Adrenal gland (tissue), 12 donors: ENCODE results near the gene HOXA3. TPM values are rescaled to one million over a fixed set of nuclear protein-coding genes. Genes with fewer than 3 reads are reported as not detected.

ENCODE experiments used
- DNase-seq, 7 donors: peaks; one replicate each; pipeline ENCODE4 v3.0.0-alpha.2; 2019 to 2020
- H3K27ac ChIP-seq, 5 donors: fragments of 200-600 bp; sonication (generic) in 4 of 5; 1 replicate in 3 of 5; 2 replicates in 2 of 5; pipeline versions ENCODE4 v1.5.1 to v1.8.0; 2016 to 2020; ENCODE audit warnings: mild to moderate bottlenecking in 1 of 5
- H3K27me3 ChIP-seq: fragments of 200-600 bp; 2 replicates; pipeline ENCODE4 v1.8.0; 2021
- H3K36me3 ChIP-seq, 2 donors: fragments of 200-600 bp; replicated peaks in 1 of 2; 1 replicate in 1 of 2; 2 replicates in 1 of 2; pipeline versions ENCODE4 v1.5.1 to v1.8.0; 2018 to 2022
- H3K4me1 ChIP-seq, 2 donors: fragments of 200-600 bp; replicated peaks in 1 of 2; 1 replicate in 1 of 2; 2 replicates in 1 of 2; pipeline versions ENCODE4 v1.5.1 to v1.8.0; 2018 to 2021
- H3K4me3 ChIP-seq, 4 donors: fragments of 200-600 bp; sonication (generic) in 3 of 4; one replicate each; pipeline ENCODE4 v1.5.1; 2016 to 2018
- H3K9me3 ChIP-seq, 3 donors: fragments of 200-600 bp; sonication (generic) in 1 of 3; replicated peaks in 1 of 3; 1 replicate in 2 of 3; 2 replicates in 1 of 3; pipeline versions ENCODE4 v1.5.1 to v1.8.0; 2016 to 2021
- POLR2A ChIP-seq, 2 donors: fragments of 450-650 bp; IDR thresholded peaks; one replicate each; pipeline ENCODE4 v1.6.1; 2017; ENCODE audit warnings: antibody characterized with exemption in 2 of 2, mild to moderate bottlenecking in 2 of 2, moderate library complexity in 1 of 2
- WGBS, 4 donors: extraction: QIAGEN DNeasy Blood & Tissue Kit in 2 of 4; methylation state at CpG; one replicate each; pipeline versions ENCODE4 v1.1.5 to v1.1.7; 2013 to 2017; 5-methylcytosine and 5-hydroxymethylcytosine counted together
- intact Hi-C, 2 donors: fragments of 100-400 bp; cut with DNase I; formaldehyde crosslinking; loops; one replicate each; pipeline versions ENCODE4 v1.14.1 to v1.15.0; 2022 to 2023
- polyA plus RNA-seq, 3 donors: library from polyadenylated mRNA; stranded (reverse); fragments of 200-250 nt in 2 of 3; fragments of 350-450 nt in 1 of 3; fragmentation: Illumina TruSeq in 1 of 3; extraction: RNeasy Lipid Tissue Mini Kit (QIAGEN cat#74804) in 1 of 3; gene quantifications; one replicate each; pipeline ENCODE4 v1.2.3, GENCODE V29; 2013 to 2014
- total RNA-seq, 9 donors: library from RNA; depleted of rRNA in 4 of 9; stranded (reverse); fragments of >200 nt in 4 of 9; fragments of 120-200 nt in 1 of 9; fragmentation: NEBNext Ultra II Directional in 1 of 9; extraction: Animal tissue kit (Norgen Biotek cat#: 25700) in 1 of 9; gene quantifications; one replicate each; pipeline versions ENCODE4 v1.1.0 to v1.2.4, GENCODE V29; 2013 to 2023
- TF ChIP-seq, protein P1 (sequence below), 6 experiments: fragments of 450-650 bp in 4 of 6; fragments of 200-600 bp in 2 of 6; sonication (generic) in 1 of 6; IDR thresholded peaks; 1 replicate in 5 of 6; 2 replicates in 1 of 6; pipeline versions ENCODE4 v1.5.1 to v1.8.0; 2016 to 2021; ENCODE audit warnings: antibody characterized with exemption in 6 of 6, mild to moderate bottlenecking in 2 of 6, moderate library complexity in 1 of 6
- donor health status: healthy with polysubstance abuse.
- donor health status: Bipolar disorder and iron deficiency.
- donor health status: DM: yes; HTN: yes; CAD: no.
- donor health status: DM: no; HTN: no; CAD: no.
- donor health status: DM: no; HTN: no; CAD: no.
- donor health status: DM: yes; HTN: yes; CAD: no.

HOXA3 gene
- total and polyA plus RNA-seq, 12 donors: 1.0 to 32.7 (median 3.8) TPM

DNA sequence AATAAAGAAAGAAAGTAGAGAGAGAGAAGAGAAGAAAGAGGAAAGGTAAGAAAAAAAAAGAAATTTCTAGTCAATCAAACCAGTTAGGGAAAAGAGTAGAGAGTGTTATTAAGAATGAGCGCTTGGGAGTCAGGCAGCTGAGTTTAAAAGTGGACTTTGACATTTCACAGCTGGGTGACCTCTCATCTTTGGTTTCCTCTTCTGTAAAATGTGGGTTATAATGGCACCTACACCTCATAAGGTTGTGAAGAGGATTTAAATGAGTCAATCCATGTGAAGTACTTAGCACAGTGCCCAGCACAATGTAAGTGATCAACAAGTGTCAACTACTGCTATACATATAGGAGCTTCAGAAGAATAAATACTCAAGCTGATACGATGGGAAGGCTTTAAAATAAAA, 68.7 kb downstream of the HOXA3 start:
- no peak overlapping the region for H3K27ac ChIP-seq
- H3K27me3 ChIP-seq: peaks cover 15% of the 10 kb centered on the region
- intact Hi-C loops: loop anchor here in 1 of 2 donors (5.0 kb wide), 1 partner anchor 96 kb away; no protein-coding TSS in a partner anchor
- DNase-seq: no peak
- no peak for TF ChIP-seq POLR2A (IDR thresholded peaks at IDR 0.05)
- TF ChIP-seq, protein P1, sequence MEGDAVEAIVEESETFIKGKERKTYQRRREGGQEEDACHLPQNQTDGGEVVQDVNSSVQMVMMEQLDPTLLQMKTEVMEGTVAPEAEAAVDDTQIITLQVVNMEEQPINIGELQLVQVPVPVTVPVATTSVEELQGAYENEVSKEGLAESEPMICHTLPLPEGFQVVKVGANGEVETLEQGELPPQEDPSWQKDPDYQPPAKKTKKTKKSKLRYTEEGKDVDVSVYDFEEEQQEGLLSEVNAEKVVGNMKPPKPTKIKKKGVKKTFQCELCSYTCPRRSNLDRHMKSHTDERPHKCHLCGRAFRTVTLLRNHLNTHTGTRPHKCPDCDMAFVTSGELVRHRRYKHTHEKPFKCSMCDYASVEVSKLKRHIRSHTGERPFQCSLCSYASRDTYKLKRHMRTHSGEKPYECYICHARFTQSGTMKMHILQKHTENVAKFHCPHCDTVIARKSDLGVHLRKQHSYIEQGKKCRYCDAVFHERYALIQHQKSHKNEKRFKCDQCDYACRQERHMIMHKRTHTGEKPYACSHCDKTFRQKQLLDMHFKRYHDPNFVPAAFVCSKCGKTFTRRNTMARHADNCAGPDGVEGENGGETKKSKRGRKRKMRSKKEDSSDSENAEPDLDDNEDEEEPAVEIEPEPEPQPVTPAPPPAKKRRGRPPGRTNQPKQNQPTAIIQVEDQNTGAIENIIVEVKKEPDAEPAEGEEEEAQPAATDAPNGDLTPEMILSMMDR (IDR thresholded peaks at IDR 0.05): no peak
- no peaks in the 10 kb centered on the region for H3K36me3 ChIP-seq
- H3K9me3 ChIP-seq: no peaks in the 10 kb centered on the region
- 84 to 95% (median 93%) methylated on average over 2 of the region's 2 CpGs for WGBS, 4 donors
- H3K4me1 ChIP-seq: no peaks in the 10 kb centered on the region
- no peak overlapping the region for H3K4me3 ChIP-seq

DNA sequence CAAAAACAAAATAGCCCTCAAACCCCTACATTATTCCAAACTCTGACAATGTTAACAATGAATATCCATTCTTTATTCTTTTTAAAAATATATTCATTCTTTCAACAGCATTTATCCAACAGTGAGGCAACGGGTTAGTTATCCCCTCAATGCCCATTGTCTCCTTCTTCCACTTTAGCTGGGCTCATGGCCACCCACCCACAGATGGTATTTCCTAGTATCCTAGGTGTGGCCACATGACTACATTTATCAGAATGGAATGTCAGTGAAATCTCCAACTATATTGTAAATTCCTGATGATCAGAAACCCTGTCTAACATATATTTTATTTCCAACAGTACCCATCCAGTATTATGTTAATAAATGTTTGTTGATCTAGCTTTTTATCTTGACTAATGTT, 70.2 kb downstream of the HOXA3 start:
- intact Hi-C loops: loop anchor here in 1 of 2 donors (5.0 kb wide), 1 partner anchor 95 kb away; no protein-coding TSS in a partner anchor
- WGBS, 4 donors: 82 to 94% (median 90%) methylated on average over 1 of the region's 1 CpG
- Histone ChIP-seq H3K4me3 (no peak overlapping the region), H3K36me3 (no peaks in the 10 kb centered on the region), H3K9me3 (no peaks in the 10 kb centered on the region), H3K27ac (no peak overlapping the region), H3K4me1 (no peaks in the 10 kb centered on the region), H3K27me3 (peaks cover 1% of the 10 kb centered on the region)
- no peak for DNase-seq
- no peak for TF ChIP-seq POLR2A (IDR thresholded peaks at IDR 0.05)
- TF ChIP-seq, protein P1 (IDR thresholded peaks at IDR 0.05): no peak

DNA sequence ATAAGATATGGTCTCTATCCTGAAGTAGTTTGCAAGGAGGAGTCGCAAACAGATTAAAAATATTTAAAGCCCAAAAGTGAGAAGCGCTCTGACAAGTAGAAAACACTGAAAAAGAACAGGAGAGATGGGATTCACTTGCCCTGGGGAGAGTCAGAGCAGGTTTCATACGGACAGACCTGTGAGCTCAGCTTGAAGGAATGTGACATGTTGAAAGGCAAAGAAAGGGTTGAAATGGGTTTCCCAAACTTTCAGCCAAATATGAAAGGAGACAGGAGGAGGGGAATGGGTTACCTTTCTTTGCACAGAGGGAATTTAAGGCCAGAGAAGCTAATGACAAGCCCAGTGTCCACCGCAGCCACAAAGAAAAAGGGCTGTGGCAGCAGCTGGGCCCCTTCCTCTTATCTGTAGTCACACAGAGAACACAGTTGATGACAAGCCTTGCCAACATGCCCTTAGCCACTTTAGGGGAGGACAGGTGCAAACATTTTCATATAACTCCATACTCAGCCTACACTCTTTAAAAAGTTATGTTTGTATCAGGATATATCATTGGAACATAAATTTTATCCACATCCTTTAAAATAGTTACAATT, 71.4 kb downstream of the HOXA3 start:
- no peak for DNase-seq
- H3K4me3 ChIP-seq: no peak overlapping the region
- TF ChIP-seq, protein P1 (IDR thresholded peaks at IDR 0.05): no peak
- no peak for TF ChIP-seq POLR2A (IDR thresholded peaks at IDR 0.05)
- H3K36me3 ChIP-seq: no peaks in the 10 kb centered on the region
- no peaks in the 10 kb centered on the region for H3K27me3 ChIP-seq
- no peak overlapping the region for H3K27ac ChIP-seq
- no peaks in the 10 kb centered on the region for H3K9me3 ChIP-seq
- 75 to 90% (median 87%) methylated on average over 4 of the region's 4 CpGs for WGBS, 4 donors
- H3K4me1 ChIP-seq: no peaks in the 10 kb centered on the region
- intact Hi-C loops: loop anchor here in 1 of 2 donors (5.0 kb wide), 1 partner anchor 94 kb away; no protein-coding TSS in a partner anchor

DNA sequence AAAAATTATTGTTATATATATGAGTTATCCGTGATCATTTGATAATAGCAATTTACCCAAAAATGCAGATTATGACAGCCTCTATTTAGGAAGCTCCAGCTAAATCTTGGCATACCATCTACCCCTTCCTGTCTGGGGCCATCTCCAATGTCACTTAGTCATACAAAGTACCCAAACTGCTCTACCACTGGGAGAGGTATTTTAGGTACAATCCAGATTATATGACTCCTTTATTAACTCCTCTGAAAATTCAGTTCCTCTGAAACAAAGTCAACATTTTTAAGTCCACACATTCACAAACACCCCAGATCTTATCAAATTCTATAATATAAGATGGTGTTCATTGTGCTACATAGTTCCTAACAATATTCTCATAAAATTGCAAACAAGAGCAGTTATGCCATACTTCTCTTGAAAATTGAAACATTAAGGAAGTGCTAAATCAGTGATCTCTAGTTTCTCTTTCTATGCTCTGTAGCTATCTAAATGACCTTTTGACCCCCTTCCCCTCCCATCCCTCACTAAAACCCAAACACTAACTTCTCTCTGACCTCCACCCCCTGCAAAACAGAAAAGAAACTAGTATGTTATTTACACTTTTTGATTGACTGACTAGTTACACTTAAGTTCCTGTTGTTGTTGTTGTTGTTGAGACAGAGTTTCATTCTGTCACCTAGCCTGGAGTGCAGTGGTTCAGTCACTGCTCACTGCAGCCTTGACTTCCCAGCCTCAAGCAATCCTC, 73.0 kb downstream of the HOXA3 start:
- Histone ChIP-seq H3K4me1 (no peaks in the 10 kb centered on the region), H3K27me3 (no peaks in the 10 kb centered on the region), H3K36me3 (no peaks in the 10 kb centered on the region), H3K4me3 (no peak overlapping the region), H3K9me3 (no peaks in the 10 kb centered on the region), H3K27ac (no peak overlapping the region)
- no peak for DNase-seq
- WGBS, 4 donors: 78 to 92% (median 86%) methylated on average over 1 of the region's 1 CpG
- intact Hi-C loops: no loop called here
- no peak for TF ChIP-seq POLR2A (IDR thresholded peaks at IDR 0.05)
- TF ChIP-seq, protein P1 (IDR thresholded peaks at IDR 0.05): no peak
